Muscle of leg (tissue), 11 donors: ENCODE results near the gene PGM5. TPM values are rescaled to one million over a fixed set of nuclear protein-coding genes. Genes with fewer than 3 reads are reported as not detected.
"Not testable (repeated sequence)": the region's sequence is repeated elsewhere in the genome, so short reads cannot be mapped to it uniquely, and the experiment has no call there.

Experiments
- DNase-seq: peaks from one replicate; pipeline ENCODE4 v3.0.0; 2013
- H3K27ac ChIP-seq: one replicate; pipeline ENCODE4 v1.5.1; 2013; ENCODE audit warnings: mild to moderate bottlenecking, low read length, control low read depth
- H3K27me3 ChIP-seq: one replicate; pipeline ENCODE4 v1.6.1; 2013; ENCODE audit warnings: low read length; ENCODE audit not compliant: control insufficient read depth, insufficient read depth
- H3K36me3 ChIP-seq: one replicate; pipeline ENCODE4 v1.6.1; 2013; ENCODE audit warnings: low read length; ENCODE audit not compliant: control insufficient read depth, insufficient read depth
- H3K4me1 ChIP-seq: one replicate; pipeline ENCODE4 v1.6.1; 2013; ENCODE audit warnings: low read length; ENCODE audit not compliant: control insufficient read depth, insufficient read depth
- H3K4me3 ChIP-seq: one replicate; pipeline ENCODE4 v1.5.1; 2013; ENCODE audit warnings: low read length, control low read depth
- H3K9me3 ChIP-seq: replicated peaks from 2 replicates; pipeline ENCODE4 v1.6.1; 2013; ENCODE audit warnings: low read depth, low read length; ENCODE audit not compliant: control insufficient read depth
- WGBS: methylation state at CpG from one replicate; pipeline ENCODE4 v1.1.5; 2013; ENCODE audit warnings: missing lambda C conversion rate; ENCODE audit not compliant: insufficient coverage; 5-methylcytosine and 5-hydroxymethylcytosine counted together
- polyA plus RNA-seq, 8 donors: library from polyadenylated mRNA; unstranded; fragments of 120-200 nt; gene quantifications; one replicate each; pipeline versions ENCODE4 v1.2.1 to v1.2.3, GENCODE V29; 2013; ENCODE audit warnings: inconsistent platforms in 1 of 8, low replicate concordance in 1 of 8; ENCODE audit not compliant: insufficient read length in 8 of 8, insufficient read depth in 1 of 8
- total RNA-seq: library from RNA; stranded (reverse); fragments of 120-200 nt; gene quantifications from one replicate; pipeline ENCODE4 v1.2.4, GENCODE V29; 2013

The PGM5 gene
- total and polyA plus RNA-seq, 9 donors, result 40.1 to 61.2 (median 49.9) TPM

DNA sequence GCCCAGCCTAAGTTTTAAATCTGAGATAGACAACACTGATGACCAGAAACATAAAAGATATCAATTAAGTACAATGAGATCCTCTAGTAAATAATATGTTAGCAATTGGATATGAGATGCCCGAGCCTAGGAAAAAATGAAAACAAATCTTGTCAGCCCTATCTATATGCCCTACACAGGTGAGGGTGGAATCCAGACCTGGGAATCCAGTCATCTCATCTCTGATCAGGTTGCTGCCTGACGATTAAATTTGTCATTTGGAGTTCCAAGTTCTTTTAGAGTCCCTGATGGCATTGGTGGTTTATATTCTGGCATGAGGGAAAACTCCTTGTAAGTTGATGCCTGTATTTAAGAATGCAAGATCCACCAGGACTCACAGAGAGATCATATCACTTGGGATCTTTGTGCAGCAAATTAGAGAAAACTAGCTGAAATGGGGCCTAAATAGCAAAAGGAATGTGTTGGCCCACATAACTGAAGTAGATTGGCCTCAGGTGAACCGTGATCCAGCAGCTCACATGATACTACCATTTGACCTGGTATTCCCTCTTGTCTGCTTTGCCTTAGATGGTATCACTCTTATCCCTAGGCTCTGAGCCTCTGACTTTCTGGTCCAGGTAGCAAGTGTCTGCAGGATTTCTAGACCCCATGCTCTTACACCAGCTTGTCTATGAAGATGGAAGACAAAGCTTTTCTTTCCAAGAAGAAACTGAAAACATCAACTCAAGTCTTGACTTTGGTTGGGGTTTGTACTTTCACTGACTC is 48.2 kb downstream of the PGM5 start:
- not testable (repeated sequence) for H3K9me3 ChIP-seq, DNase-seq, H3K4me1 ChIP-seq, H3K36me3 ChIP-seq, H3K27me3 ChIP-seq, H3K27ac ChIP-seq, H3K4me3 ChIP-seq
- no CpG with 5 or more reads among the region's 3 CpGs for WGBS

- not testable (repeated sequence) for H3K36me3 ChIP-seq, H3K27me3 ChIP-seq, H3K9me3 ChIP-seq, H3K27ac ChIP-seq, DNase-seq, H3K4me3 ChIP-seq, H3K4me1 ChIP-seq
These were observed 55.5 kb downstream of the PGM5 start for GRCh38 chr9:68411865-68412264.

DNA sequence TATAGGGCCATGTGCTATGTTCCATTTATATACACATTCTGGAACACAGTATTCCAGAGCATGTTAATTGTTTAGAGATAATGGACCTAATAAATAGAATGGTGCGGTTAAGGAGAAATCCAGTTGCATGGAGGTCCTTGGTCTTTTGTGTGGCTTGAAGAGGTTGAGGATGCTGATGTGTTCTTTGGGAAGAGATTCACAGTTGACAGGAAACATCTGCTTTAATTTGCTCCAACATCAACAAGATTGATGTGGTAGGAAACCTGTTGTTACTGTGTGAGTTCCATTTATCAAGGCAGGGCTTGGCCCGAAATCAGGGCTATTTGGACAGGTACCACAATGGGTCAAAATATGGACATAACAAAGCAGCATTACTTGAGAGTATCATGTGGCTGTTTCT is 56.3 kb downstream of the PGM5 start:
- H3K36me3 ChIP-seq, H3K9me3 ChIP-seq, DNase-seq, H3K27me3 ChIP-seq, H3K4me1 ChIP-seq, H3K4me3 ChIP-seq, H3K27ac ChIP-seq: not testable (repeated sequence)
- no CpG with 5 or more reads among the region's 2 CpGs for WGBS

DNA sequence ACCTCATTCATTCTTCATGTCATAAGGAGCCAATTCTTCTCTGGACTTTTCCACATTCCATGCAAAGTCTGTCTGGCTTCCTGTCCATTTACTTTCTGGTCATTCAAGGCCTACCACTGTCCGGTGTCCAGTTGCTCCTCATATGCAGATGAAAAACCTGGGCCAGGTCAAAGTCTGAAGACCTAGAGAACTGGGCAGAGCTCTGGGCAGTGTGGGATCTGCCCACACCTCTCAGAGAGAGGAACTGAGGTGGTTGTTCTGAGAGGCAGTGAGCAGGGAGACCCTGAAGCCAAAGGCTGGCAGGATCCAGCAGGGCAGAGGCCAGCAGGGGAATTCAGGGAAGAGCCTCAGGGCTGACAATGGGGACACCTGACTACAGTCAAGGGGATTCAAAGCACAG is 58.7 kb downstream of the PGM5 start:
- WGBS, result no CpG with 5 or more reads among the region's 1 CpG
- H3K9me3 ChIP-seq, H3K27ac ChIP-seq, H3K36me3 ChIP-seq, H3K27me3 ChIP-seq, H3K4me1 ChIP-seq, H3K4me3 ChIP-seq, DNase-seq: not testable (repeated sequence)

DNA sequence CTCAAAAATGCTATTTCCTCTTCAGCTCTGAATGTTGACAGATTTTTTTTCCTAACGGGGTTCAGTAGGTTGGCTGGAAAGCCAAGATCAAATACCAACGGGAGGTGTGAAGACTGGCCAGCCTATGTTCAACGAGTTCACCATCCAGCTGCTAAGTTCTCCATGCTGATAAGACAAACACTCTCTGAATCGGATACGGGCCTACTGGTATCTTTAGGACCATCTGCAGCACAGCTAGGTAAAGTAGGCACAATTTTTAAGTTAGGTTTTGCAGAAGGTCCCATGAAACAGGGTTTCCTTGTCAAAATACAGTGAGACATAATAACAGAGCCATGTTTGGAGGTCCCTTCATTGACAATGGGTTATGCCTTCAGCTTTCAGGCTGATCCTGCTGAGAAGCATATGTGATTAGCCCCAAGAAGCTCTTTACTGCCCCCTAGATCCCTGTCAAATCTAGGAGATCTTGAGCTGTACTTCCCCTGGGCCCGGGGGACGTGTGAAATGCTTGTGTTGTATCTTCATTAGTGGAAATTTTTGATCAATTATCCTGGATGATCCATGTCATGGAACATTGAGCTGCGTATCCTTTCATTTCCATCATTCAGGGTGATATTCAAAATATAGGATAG is 60.6 kb downstream of the PGM5 start:
- no peak for DNase-seq
- no peaks in the 10 kb centered on the region for H3K4me1 ChIP-seq
- peaks cover 2% of the 10 kb centered on the region for H3K36me3 ChIP-seq
- H3K27ac ChIP-seq, result no peak overlapping the region
- no peaks in the 10 kb centered on the region for H3K9me3 ChIP-seq
- WGBS, result 40% methylated on average over 1 of the region's 8 CpGs
- no peak overlapping the region for H3K4me3 ChIP-seq
- no peaks in the 10 kb centered on the region for H3K27me3 ChIP-seq

DNA sequence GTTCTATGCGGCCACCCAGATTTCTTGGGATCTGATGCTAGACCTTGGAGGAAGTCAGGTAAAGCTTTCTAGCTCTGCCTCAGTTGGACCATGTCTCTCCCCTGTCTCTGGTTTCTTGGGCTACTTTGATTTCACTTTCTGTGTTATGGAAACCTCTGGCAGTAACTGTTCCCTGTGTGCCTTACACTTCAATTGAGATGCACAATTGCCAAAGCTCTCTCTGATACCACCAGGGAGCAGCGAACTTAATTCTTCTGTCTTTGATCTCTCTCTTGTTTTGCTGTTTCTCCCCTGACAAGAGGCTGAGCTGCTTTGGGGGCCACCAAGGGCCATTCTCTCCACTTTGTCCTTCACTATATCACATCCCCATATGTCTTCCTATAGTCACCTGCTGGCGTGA is 61.4 kb downstream of the PGM5 start:
- no peaks in the 10 kb centered on the region for H3K27me3 ChIP-seq
- peaks cover 2% of the 10 kb centered on the region for H3K36me3 ChIP-seq
- no peak overlapping the region for H3K4me3 ChIP-seq
- 87% methylated on average over 2 of the region's 3 CpGs for WGBS
- H3K4me1 ChIP-seq, result no peaks in the 10 kb centered on the region
- no peaks in the 10 kb centered on the region for H3K9me3 ChIP-seq
- H3K27ac ChIP-seq, result no peak overlapping the region
- no peak for DNase-seq

GRCh38 chr9:68418259-68418845 is 61.9 kb downstream of the PGM5 start:
- no peak overlapping the region for H3K4me3 ChIP-seq
- H3K9me3 ChIP-seq, result peaks cover under 1% of the 10 kb centered on the region
- DNase-seq, result no peak
- 35% methylated on average over 7 of the region's 11 CpGs for WGBS
- no peaks in the 10 kb centered on the region for H3K4me1 ChIP-seq
- H3K36me3 ChIP-seq, result peaks cover 2% of the 10 kb centered on the region
- H3K27ac ChIP-seq, result no peak overlapping the region
- H3K27me3 ChIP-seq, result no peaks in the 10 kb centered on the region

DNA sequence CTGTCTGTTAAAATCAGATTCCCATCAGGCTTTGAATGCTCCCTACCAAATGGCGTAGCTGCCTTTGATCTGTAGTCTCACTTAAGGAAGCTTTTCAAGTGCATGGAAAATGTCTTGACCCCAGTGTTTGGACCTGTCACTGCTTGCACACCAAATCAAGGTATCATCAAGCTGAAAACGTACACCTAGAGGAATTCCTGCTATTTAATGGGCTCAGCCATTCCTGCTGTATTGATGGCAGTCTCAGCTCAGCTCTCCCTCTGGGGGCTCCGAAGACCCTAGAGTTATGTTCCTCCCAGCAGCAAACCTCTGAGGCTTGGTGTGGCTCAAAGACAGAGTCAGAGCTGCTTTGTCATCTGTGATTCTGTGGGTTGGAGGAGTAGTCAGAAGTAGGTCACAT is 63.5 kb downstream of the PGM5 start:
- 63% methylated on average over 3 of the region's 3 CpGs for WGBS
- no peaks in the 10 kb centered on the region for H3K27me3 ChIP-seq
- no peak for DNase-seq
- H3K4me1 ChIP-seq, result no peaks in the 10 kb centered on the region
- H3K9me3 ChIP-seq, result peaks cover 2% of the 10 kb centered on the region
- H3K27ac ChIP-seq, result no peak overlapping the region
- H3K4me3 ChIP-seq, result no peak overlapping the region
- peaks cover 2% of the 10 kb centered on the region for H3K36me3 ChIP-seq

DNA sequence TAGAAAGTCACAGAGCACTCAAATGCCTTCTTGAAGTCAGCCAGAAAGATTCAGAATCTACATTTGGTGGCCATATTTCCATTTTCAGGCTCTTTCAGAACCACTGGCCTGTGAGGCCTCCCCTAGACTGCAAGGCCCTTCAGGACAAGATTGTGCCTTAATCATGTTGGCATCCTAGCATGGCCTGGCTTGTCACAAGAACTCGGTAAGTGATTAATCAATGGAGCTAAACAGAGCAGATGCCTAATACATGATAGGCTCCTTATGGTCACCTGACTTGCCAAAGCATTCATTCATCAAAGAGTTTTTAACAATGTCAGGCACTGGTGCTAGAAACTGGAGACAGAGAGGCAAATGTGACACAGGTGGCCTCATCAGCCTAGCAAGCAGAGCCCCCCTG is 70.3 kb downstream of the PGM5 start:
- no peaks in the 10 kb centered on the region for H3K27me3 ChIP-seq
- DNase-seq, result peak; percentile 13
- no peaks in the 10 kb centered on the region for H3K36me3 ChIP-seq
- H3K4me3 ChIP-seq, result no peak overlapping the region
- no peak overlapping the region for H3K27ac ChIP-seq
- peaks cover 2% of the 10 kb centered on the region for H3K9me3 ChIP-seq
- no CpG with 5 or more reads among the region's 1 CpG for WGBS
- peaks cover 8% of the 10 kb centered on the region for H3K4me1 ChIP-seq

DNA sequence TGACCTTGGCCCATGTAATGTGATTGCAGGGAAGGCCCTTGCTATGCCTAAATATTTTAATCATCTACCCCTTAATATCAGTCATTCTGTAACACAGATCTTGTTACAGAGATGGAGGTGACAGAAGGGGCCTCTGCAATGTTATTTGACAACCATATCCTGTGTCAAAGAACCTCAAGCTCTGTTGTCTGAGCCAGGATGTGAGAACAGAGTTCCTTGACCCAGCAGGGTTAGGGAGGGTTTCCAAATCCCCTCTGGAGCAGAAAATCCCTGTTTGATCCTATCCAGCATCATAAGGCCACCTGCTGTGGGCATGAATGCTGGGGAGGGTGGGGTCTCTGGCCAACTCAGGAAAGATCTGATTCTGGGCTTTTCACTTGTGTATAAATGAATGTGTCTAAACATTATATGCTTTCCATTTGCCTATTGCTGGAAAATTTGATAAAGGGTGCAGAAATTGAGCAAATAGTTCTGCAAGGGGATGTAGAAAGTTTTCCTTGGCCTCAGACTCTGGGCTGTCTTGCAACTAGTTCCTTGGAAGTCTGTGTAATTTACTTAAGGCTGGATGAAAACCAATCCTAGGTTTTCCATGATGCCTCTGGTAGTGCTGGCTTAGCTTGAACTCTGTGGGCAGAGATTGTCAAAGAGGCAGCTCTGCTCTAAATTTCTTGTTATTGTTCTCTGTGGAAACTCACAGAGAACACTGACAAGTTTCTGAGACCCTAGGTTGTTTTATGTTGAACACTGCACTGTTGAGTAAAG is 71.0 kb downstream of the PGM5 start:
- H3K4me1 ChIP-seq, result peaks cover 8% of the 10 kb centered on the region
- H3K27me3 ChIP-seq, result no peaks in the 10 kb centered on the region
- H3K4me3 ChIP-seq, result no peak overlapping the region
- no peaks in the 10 kb centered on the region for H3K36me3 ChIP-seq
- H3K9me3 ChIP-seq, result peaks cover 2% of the 10 kb centered on the region
- H3K27ac ChIP-seq, result no peak overlapping the region
- DNase-seq, result peak; percentile 54
